RPMI7951 (cell line): Measurements from ENCODE around the gene FREM2. TPM values are rescaled to one million over a fixed set of nuclear protein-coding genes. Genes with fewer than 3 reads are reported as not detected.

Experiments used
- DNase-seq: peaks from one replicate; pipeline ENCODE4 v3.0.0-alpha.2; 2012; ENCODE audit warnings: low read depth
- total RNA-seq: library from RNA; depleted of rRNA; stranded (reverse); fragments of >200 nt; shearing (Covaris generic); gene quantifications from 2 replicates; pipeline ENCODE4 v1.2.3, GENCODE V29; 2014

FREM2 gene
- total RNA-seq, 1 experiment from 2014 or later = 0.36 TPM

DNA sequence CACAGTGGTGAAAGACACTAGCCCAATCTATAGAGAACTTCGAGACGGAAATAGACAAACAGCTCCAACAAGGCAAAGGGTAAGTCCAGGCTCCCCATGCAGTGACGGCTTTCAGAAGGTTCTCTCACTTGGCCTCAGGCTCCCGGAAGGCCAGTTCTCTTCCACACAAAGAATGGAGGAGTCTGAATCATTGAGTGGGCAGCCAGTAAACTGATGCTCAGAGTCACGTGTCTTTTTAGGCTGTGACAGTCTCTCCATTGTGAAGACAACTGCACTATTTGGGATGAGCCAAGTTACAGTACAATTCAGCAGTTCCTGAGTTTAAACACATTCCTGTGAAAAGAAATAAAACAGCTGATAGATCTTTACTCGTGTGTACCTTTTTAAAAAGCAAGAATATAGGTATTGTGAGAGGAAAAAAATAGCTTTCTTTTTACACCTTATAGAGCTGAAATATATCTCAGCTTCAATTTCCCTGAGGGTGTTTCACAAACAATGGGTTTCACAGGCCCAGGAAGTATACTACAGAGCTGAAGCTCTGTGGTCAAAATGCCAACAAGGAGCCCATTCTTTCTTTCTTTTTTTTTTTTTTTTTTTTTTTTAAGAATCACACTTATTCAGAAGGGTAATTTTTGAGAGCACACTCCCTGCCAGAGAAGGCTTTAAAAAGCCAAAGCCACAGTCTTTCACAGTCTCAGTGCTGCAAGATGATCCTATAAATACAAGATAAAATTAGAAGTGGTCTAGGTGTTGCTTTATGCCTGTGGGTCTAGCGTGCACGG is 135.1 kb downstream of the FREM2 start:
- peak; percentile 65 for DNase-seq

DNA sequence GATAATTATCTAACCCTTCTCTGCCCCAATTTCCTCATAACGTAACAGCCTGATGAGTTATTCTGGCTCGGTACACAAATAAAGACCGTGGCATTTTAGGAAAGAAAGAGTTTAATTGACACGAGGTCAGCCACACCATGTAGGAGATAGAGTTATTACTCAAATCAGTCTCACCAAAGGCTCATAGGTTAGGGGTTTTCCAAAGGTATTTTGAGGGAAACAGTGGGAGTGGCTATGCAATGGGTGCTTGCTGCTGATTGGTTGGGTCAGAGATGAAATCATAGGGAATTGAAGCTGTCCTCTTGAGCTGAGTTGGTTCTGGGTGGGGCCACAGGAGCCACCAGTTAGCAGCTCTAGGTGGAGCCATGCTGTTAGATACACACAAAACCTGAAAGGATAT is 137.5 kb downstream of the FREM2 start:
- DNase-seq = no peak

DNA sequence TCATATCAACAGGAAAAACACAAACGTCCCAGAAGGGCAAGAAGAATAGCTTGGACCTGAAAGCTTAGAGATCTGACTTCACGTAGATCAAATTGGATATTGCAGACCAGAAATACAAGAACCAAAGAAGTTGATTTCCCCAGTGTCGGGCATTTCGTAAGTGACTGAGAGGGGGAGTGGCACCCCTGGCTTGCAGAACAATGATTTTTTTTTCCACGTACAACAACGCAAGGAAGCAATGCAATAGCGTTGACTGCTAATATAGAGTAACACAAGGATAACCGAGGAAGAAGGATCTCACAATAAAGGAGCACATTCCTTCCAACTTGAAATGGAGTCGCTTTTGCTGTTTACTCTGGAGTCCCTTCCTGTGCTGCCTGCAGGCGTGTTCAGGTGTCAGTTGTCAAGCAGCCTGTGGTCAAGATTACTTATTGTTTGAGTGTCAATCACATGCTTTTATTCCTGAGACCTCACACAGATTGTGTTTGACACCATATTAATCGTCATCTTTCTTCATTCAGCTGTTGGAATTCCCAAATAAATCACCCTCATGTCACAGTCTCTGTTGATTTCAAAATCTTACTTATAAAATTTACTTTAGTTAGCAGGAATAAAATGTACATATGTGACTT is 139.4 kb downstream of the FREM2 start:
- DNase-seq = no peak

DNA sequence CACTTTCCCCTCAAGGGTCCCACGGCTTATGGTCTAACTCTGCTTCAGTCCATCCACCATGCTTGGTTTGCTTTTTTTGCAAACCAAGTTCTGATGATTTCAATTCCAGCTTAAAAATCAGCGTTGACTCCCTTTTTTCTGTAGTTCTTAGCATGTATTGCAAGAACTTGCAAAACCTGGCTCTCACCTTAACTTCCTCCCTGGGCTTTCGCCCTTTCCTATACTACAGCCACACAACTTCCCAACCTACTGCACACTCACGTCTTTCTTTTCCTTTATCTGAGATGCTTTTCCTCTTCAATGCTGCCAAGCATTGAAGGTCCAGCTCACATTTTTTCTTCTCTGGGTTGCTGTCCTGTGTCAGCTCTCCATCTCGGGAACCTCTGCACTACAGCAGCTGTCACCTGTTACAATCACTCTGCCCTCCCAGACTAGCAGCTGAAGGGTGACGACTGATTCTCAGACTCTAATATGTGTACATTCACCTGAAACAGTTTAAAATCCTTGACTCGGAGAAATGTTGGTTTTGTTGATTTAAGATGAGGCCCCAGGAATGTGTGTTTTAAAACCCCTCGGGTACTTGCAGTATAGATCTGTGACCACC is 143.7 kb downstream of the FREM2 start:
- no peak for DNase-seq

DNA sequence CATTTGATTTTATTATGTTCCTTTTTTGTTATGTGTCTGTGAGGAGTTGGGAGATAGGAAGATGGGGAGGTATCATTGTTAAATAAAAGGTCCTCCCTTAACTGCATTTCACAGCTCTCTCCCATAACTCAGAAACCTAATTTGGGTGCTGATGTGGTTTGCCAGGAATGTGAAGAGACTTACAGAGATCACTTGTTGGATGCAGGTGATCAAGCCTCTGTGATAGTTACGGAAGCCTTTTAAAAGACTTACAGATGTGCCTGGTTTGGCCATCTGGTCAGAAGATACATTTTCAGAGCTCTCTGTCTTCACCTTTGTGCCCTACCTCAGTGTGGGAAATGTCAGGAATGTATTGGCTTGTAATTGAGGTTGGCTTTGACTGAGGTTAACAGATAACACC is 157.7 kb downstream of the FREM2 start:
- no peak for DNase-seq

DNA sequence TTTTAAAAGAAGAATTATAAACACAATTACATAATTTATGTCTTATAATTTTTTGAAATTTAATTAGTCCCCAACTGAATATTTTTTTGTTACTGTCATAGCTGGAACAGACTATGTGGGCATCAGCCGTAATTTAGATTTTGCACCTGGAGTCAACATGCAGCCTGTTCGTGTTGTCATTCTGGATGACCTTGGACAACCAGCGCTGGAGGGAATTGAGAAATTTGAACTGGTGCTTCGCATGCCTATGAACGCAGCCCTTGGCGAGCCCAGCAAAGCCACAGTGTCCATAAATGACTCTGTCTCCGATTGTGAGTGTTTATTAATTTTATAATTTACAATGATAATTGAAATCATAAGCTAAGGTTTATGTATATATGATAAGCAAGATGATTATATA is 161.5 kb downstream of the FREM2 start:
- DNase-seq = no peak

DNA sequence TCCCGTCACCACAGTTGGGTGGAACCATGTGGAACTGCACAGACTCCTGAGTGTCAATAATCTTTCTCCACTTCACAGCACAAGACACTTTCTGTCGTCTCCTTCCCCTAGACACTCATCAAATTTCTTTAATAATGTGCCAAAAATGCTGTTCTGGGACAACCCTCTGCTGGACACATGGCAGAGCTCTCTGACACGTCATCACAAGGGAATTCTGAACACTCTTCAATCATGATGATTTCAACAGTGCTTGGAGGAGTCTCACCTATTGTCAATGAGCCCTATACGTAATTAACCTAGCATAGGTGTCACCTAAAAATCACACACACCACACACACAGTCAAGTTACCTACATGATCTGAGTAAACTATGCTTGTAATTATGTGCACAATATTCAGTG is 162.4 kb downstream of the FREM2 start:
- DNase-seq = peak; percentile 2

DNA sequence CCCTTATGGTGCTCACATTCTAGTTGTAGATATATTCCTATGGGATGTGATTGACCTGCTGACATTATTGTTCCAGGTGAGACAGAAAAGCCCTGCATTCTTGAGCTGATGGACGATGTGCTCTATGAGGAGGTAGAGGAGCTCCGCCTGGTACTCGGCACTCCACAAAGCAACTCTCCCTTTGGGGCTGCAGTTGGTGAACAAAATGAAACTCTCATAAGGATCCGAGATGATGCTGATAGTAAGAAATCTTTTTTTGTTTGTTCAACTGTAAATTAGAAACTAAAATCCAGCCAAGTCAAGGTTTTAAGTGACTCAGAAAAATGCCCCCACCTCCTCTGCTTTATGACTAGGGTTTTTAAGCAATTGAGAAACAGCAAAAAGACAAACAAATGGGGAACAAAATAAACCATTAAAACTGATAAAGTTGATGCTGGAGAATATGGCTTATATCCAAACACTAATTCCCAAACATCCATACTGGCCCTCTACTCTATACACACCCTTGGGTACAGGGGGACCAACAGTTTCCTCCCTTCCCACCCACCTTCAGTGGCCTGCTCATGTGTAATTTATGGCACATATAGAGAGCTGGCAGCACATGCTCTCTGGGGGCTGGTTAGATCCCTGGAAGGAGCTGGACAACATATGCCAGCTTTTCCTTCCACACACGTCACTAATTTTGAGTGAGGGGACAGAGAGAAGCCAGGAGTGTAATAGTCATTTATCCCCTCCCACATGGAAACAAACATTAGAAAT is 164.2 kb downstream of the FREM2 start:
- no peak for DNase-seq

DNA sequence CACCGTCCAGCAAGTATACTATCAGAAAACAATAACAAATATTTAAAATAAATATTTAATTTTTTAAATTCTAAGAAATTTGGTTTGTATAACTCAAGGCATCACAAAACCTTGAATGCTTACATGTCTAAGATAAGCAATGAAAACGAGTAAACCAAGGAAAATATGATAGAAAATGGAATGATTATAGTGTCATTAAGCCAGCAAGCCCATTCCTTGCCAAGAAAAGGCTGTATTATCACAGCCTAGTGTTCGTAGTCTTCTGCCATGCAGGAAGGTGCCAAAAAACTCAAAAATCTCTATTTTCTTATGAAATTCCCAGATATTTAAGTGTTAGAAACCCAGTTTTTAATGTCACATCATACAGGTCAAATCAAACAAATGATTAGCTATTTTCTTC is 167.3 kb downstream of the FREM2 start:
- no peak for DNase-seq

DNA sequence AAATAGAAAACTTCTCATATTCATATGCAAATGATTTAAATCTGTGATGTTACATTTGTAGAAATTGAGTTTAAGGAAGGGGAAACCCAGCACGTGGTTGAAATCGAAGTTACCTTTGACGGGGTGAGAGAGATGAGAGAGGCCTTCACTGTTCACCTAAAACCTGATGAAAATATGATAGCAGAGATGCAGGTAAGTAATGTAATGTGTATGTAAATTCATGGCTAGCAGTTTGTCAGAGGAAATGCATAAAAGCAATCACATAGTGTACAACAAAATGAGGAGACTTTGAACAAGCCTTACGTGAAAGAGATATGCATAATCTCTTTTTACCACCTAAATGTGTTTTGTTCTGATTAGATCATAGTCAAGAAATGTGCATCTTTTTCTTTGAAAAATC is 169.2 kb downstream of the FREM2 start:
- no peak for DNase-seq

DNA sequence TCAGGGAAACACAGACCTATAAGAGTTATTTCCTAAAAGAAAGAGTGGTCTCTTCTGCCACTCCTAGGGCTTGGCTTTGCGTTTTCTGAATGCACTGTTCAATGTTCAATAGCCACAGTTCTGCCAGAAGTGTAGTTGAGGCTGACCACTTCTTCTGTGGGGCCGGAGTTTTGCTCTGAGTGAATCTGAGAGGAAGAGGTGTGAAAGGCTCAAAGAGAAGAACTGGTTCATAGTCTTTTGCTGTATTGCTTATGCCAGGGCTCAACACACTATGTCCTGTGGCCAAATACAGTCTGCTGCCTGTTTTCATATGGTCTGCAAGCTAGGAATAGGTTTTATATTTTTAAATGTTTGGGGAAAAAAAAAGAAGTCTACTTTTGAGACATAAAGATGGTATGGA is 175.6 kb downstream of the FREM2 start:
- no peak for DNase-seq

DNA sequence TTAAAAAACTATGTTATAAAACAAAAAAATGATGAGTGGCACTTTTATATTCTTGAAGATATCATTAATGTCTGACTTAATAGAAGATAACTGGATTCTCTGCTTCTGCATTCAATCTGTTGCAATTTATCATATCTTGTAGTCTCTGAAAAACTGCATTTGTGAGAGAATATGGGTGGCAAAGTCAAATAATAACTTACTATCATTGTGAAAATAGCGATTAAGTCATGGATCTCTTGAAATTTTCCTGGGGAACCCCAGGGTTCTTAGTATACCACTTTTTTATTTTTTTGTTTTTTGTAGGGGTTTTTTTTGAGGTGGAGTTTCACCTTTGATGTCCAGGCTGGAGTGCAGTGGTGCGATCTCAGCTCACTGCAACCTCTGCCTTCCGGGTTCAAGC is 176.7 kb downstream of the FREM2 start:
- no peak for DNase-seq

DNA sequence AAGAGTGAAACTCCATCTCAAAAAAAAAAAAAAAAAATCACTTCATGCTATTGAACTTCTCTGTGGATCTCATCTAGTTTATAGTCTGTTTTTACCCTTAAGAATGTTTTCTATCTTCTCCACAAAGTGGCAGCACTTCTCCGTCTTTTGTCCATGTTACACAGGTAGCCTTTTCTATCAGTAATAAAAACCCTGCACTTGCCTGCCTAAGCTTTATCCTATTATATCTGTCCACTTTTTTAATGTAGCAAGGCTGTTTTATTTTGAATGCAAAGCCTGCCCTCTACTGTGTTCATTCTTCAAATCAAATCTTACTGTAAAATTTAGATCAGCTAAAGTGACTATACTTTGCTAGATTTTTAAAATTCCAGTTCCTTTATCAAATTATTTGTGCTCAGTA is 179.8 kb downstream of the FREM2 start:
- no peak for DNase-seq

DNA sequence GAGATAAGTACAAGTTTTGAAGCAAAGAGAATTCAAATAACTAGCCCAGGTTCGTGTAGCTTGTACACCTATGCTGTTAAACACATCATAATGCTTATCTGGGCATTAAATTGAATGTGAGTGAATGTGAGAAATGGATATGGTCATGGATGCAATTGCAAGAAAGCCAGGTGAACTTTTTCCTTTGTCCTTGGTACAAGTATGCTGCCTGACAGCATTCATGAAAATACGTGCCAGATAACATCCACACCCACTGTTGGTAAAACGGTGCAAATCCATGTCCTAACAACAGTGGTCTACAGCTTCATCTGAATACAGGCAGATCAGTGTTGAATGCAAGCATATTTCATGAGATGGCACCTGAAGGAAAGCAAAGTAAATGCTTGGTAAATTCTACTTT is 181.5 kb downstream of the FREM2 start:
- DNase-seq = no peak

DNA sequence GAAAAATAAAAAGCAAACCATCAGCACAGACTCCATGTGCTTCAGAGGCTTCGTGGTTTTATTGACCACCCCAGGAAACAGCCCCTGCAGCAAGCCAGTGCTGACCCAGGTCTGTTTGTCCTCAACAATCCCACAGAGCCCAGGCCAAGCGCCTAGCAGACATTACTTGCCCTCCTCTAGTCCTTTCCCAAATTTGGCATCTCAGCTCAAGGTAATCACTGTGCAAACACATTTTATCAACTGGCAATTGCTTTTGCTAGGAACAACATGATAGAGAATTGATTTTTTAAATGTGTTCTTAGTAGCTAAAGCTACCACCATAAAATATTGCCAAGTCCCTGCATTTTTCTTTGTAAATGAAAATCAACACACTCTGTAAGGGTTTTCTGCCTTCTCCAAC is 182.0 kb downstream of the FREM2 start:
- no peak for DNase-seq

DNA sequence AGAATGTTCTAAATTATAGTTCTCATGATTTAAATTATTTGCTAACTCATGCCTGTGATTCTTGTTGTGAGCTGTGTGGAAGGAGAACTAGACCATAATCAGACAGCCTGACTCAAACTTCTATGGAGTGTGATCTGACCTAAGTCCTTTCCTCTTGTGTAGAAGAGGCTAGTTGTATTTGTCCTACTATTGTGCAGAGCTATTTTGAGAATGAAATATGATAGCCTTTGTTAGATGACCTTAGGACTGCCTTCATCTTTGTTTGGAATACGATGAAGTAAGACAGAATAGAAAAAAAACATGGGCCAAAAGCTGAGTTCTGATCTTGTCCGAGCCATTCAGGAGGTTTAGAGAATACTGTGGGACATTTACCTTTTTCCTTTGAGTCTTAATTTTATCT is 184.4 kb downstream of the FREM2 start:
- DNase-seq = no peak

DNA sequence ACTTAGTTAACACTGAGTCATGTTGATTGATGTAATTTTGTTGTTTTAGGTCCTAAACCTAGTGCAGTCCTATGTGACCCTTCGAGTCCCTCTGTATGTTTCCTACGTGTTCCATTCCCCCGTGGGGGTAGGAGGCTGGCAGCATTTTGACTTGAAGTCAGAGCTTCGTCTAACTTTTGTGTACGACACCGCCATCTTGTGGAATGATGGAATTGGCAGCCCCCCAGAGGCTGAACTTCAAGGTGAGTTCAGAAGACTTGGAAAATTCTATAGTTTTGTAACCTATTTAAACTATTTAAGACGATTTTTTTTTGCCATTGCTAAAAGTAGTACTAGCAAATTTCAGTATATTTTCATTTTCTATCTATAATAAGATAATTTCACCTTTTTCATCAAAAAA is 185.8 kb downstream of the FREM2 start:
- DNase-seq = peak; percentile 41

DNA sequence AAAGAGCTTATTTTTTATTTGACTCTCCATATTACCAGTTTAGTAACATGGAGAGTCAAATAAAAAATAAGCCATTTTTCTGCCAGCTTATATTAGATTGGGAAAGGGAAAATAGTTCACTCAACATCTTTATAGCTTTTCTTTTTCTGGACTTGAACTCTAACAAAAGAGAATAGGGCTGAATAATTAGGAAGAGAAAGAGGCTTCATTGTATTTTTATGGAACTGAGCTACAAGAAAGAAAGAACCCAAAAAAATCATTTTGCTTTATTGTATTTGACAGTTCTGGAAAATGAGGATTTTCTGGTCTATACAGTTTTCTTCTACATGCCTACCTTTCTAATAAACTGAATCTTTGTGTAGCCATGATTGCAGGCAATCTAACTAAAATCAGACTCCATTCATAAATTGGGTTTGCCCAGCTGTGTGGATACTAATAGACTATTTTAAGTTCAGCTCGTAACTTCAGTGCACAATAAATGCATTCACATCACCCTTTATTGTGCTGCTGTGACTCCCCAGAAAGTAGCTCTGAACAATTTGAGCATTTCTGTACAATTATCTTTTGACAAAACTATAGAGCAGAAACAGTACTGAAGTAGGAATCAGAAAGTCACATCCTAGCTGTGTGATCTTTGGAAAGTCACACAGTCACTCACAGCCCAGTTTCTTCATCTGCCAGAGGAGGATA is 188.5 kb downstream of the FREM2 start:
- DNase-seq = peak; percentile 2

DNA sequence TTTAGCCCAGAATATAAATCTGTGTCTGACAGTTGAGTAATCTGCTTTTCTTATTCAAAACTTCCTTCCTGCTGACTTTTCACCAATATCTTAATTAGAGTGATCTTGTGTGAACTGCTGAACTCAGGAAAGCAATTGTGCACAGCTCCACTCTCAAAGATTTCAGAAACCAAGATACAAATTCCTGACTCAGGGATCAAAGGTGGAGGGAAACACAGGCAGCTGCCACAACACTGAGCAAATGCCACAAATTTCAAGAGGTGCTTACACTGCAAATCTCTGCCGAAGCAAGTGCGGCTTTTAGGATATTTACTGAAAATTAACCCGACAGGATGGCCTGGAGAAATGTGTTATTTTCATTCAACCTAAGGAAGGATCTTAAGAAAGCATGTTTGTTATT is 192.4 kb downstream of the FREM2 start:
- DNase-seq = no peak

DNA sequence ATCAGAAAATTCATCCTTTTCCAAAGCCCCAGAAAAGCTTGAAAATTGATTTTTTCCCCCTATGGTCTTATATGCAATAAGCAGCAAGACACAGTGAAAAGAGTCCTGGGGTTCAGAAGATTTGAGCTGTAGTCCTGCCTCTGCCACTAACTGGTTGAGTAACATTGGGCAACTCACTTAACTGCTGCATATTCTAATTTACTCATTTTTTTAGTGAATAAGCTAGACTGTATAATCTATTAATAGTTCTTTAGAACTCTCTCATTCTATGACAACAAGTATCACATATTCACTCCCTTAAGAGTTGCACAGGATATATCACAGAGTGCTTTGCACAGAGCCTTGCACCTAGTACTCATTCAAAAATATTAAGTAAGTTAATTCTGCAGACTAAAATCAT is 192.9 kb downstream of the FREM2 start:
- no peak for DNase-seq

DNA sequence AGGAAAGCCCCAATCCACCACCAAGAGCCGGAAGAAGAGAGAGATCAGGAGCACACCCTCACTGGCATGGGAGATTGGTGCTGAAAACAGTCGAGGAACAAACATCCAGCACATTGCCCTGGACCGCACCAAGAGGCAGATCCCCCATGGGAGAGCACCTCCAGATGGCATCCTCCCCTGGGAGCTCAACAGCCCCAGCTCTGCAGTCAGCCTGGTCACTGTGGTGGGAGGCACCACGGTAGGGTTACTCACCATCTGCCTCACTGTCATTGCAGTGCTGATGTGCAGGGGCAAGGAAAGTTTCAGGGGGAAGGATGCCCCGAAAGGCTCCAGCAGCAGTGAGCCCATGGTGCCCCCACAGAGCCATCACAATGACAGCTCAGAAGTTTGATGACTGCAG is 193.5 kb downstream of the FREM2 start:
- DNase-seq = no peak

DNA sequence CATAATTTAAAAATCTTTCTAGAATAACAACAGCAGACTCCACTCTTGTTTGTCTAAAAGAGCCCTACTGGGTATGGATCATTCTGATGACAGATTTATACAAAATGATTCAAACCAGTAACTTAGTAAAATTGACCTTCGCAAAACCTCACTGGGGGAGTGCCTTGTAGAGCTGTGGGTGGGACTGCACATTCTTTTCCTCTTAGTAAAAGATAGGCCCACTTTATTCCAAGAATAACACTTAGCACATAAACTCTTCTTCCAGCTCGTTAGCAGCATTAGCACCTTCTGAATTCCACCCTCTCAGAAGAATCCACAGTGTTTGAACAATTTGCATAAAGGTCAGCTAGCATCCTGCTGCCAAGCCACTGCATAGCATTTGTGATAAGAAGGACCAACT is 196.9 kb downstream of the FREM2 start:
- DNase-seq = no peak
